ENCODE data around the gene IPO11. TPM values are rescaled to one million over a fixed set of nuclear protein-coding genes. Genes with fewer than 3 reads are reported as not detected.
"Not testable (repeated sequence)": the region's sequence is repeated elsewhere in the genome, so short reads cannot be mapped to it uniquely, and the experiment has no call there.

The IPO11 gene
- total and polyA plus RNA-seq, 9 donors, result 20.0 to 27.7 (median 22.4) TPM

- not testable (repeated sequence) for H3K4me3 ChIP-seq (ENCODE audit: low read length); H3K36me3 ChIP-seq (ENCODE audit: control insufficient read depth, insufficient read depth, low read length); H3K27me3 ChIP-seq (ENCODE audit: control insufficient read depth, insufficient read depth, low read length); H3K27ac ChIP-seq (ENCODE audit: low read length); H3K9me3 ChIP-seq (replicated peaks; ENCODE audit: control insufficient read depth, low read depth, low read length); DNase-seq; H3K4me1 ChIP-seq (ENCODE audit: control insufficient read depth, insufficient read depth, low read length)
- WGBS (ENCODE audit: insufficient coverage), result 100% methylated on average over 2 of the region's 7 CpGs
Observed at GRCh38 chr5:62624436-62624835, 211.9 kb downstream of the IPO11 start.

DNA sequence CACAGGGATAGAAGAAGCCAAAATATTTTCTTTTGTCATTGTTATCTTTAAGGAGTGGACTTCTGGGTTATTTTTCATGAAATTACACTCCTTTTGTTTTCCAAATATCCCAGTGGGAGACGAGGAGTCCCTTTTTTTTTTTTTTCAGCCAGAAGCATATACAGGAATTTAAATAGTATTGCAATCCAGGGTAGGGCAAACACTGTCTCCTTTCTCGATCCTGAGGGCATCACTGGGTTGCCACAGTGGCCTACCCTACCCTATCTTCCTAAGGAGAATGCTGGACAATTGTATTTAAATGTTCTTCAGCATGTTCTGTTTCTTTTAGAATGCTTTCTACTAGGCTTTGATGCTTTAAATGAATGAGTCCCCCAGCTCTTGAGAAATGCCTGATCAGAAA, 214.0 kb downstream of the IPO11 start:
- Histone ChIP-seq H3K36me3 (ENCODE audit: control insufficient read depth, insufficient read depth, low read length) (no peaks in the 10 kb centered on the region), H3K27me3 (ENCODE audit: control insufficient read depth, insufficient read depth, low read length) (no peaks in the 10 kb centered on the region), H3K9me3 (replicated peaks; ENCODE audit: control insufficient read depth, low read depth, low read length) (no peaks in the 10 kb centered on the region), H3K27ac (ENCODE audit: low read length) (no peak overlapping the region), H3K4me3 (ENCODE audit: low read length) (no peak overlapping the region), H3K4me1 (ENCODE audit: control insufficient read depth, insufficient read depth, low read length) (no peaks in the 10 kb centered on the region)
- WGBS (ENCODE audit: insufficient coverage), result no CpG with 5 or more reads among the region's 2 CpGs
- DNase-seq, result no peak

- 75% methylated on average over 1 of the region's 3 CpGs for WGBS (ENCODE audit: insufficient coverage)
- Histone ChIP-seq H3K9me3 (replicated peaks; ENCODE audit: control insufficient read depth, low read depth, low read length) (no peaks in the 10 kb centered on the region), H3K27ac (ENCODE audit: low read length) (no peak overlapping the region), H3K4me1 (ENCODE audit: control insufficient read depth, insufficient read depth, low read length) (no peaks in the 10 kb centered on the region), H3K27me3 (ENCODE audit: control insufficient read depth, insufficient read depth, low read length) (no peaks in the 10 kb centered on the region), H3K4me3 (ENCODE audit: low read length) (no peak overlapping the region), H3K36me3 (ENCODE audit: control insufficient read depth, insufficient read depth, low read length) (no peaks in the 10 kb centered on the region)
- no peak for DNase-seq
Observed at GRCh38 chr5:62627121-62627520, 214.6 kb downstream of the IPO11 start.

- H3K9me3 ChIP-seq (replicated peaks; ENCODE audit: control insufficient read depth, low read depth, low read length), result no peaks in the 10 kb centered on the region
- no peaks in the 10 kb centered on the region for H3K27me3 ChIP-seq (ENCODE audit: control insufficient read depth, insufficient read depth, low read length)
- WGBS (ENCODE audit: insufficient coverage), result 100% methylated on average over 2 of the region's 5 CpGs
- DNase-seq, result no peak
- no peak overlapping the region for H3K27ac ChIP-seq (ENCODE audit: low read length)
- no peaks in the 10 kb centered on the region for H3K36me3 ChIP-seq (ENCODE audit: control insufficient read depth, insufficient read depth, low read length)
- no peak overlapping the region for H3K4me3 ChIP-seq (ENCODE audit: low read length)
- H3K4me1 ChIP-seq (ENCODE audit: control insufficient read depth, insufficient read depth, low read length), result no peaks in the 10 kb centered on the region
Observed at GRCh38 chr5:62627901-62628300, 215.3 kb downstream of the IPO11 start.

DNA sequence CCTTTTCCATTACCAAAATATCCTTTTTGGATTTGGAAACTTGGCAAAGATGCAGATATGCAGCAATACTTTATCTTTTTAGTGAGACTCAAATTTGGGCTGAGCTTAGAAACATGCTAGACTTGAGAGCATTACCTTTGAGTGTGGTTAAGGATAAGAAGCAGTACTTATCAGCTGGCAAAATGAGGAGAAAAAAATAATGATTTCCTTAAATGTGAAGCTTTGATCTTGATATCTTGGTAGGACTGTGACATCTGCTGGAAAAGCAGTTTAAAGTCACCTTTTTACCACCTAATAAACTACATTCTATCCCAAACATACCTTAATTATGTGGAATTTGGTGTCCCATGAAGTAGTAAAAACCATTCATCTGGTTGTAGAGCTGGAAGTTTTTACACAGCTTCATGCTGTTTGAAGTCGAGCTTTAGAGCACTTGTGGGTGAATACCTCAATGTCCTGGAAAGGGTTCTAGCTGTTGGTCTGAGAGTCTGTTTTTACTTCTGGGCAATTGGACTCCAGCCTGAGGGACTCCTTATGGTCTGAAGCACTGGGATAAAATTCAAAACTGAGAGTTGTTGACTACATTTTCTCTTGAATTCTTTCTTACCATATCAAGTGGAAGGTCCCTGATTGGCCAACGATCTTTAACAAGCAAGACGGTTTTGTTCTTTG, 219.5 kb downstream of the IPO11 start:
- Histone ChIP-seq H3K9me3 (replicated peaks; ENCODE audit: control insufficient read depth, low read depth, low read length) (no peaks in the 10 kb centered on the region), H3K4me3 (ENCODE audit: low read length) (no peak overlapping the region), H3K27ac (ENCODE audit: low read length) (no peak overlapping the region), H3K27me3 (ENCODE audit: control insufficient read depth, insufficient read depth, low read length) (no peaks in the 10 kb centered on the region), H3K36me3 (ENCODE audit: control insufficient read depth, insufficient read depth, low read length) (no peaks in the 10 kb centered on the region), H3K4me1 (ENCODE audit: control insufficient read depth, insufficient read depth, low read length) (no peaks in the 10 kb centered on the region)
- no CpG with 5 or more reads among the region's 3 CpGs for WGBS (ENCODE audit: insufficient coverage)
- no peak for DNase-seq

- Histone ChIP-seq H3K4me1 (ENCODE audit: control insufficient read depth, insufficient read depth, low read length) (no peaks in the 10 kb centered on the region), H3K4me3 (ENCODE audit: low read length) (no peak overlapping the region), H3K36me3 (ENCODE audit: control insufficient read depth, insufficient read depth, low read length) (no peaks in the 10 kb centered on the region), H3K27me3 (ENCODE audit: control insufficient read depth, insufficient read depth, low read length) (no peaks in the 10 kb centered on the region), H3K9me3 (replicated peaks; ENCODE audit: control insufficient read depth, low read depth, low read length) (no peaks in the 10 kb centered on the region), H3K27ac (ENCODE audit: low read length) (no peak overlapping the region)
- DNase-seq, result no peak
Observed at GRCh38 chr5:62633243-62633642, 220.7 kb downstream of the IPO11 start.

- WGBS (ENCODE audit: insufficient coverage), result 79% methylated on average over 4 of the region's 4 CpGs
- no peaks in the 10 kb centered on the region for H3K27me3 ChIP-seq (ENCODE audit: control insufficient read depth, insufficient read depth, low read length)
- no peak overlapping the region for H3K27ac ChIP-seq (ENCODE audit: low read length)
- H3K4me3 ChIP-seq (ENCODE audit: low read length), result no peak overlapping the region
- no peaks in the 10 kb centered on the region for H3K9me3 ChIP-seq (replicated peaks; ENCODE audit: control insufficient read depth, low read depth, low read length)
- DNase-seq, result no peak
- peaks cover 9% of the 10 kb centered on the region for H3K4me1 ChIP-seq (ENCODE audit: control insufficient read depth, insufficient read depth, low read length)
- H3K36me3 ChIP-seq (ENCODE audit: control insufficient read depth, insufficient read depth, low read length), result no peaks in the 10 kb centered on the region
Observed at GRCh38 chr5:62640446-62640845, 227.9 kb downstream of the IPO11 start.

GRCh38 chr5:62642468-62642867, 229.9 kb downstream of the IPO11 start:
- Histone ChIP-seq H3K4me1 (ENCODE audit: control insufficient read depth, insufficient read depth, low read length) (peaks cover 9% of the 10 kb centered on the region), H3K36me3 (ENCODE audit: control insufficient read depth, insufficient read depth, low read length) (no peaks in the 10 kb centered on the region), H3K9me3 (replicated peaks; ENCODE audit: control insufficient read depth, low read depth, low read length) (no peaks in the 10 kb centered on the region), H3K4me3 (ENCODE audit: low read length) (no peak overlapping the region), H3K27ac (ENCODE audit: low read length) (no peak overlapping the region), H3K27me3 (ENCODE audit: control insufficient read depth, insufficient read depth, low read length) (no peaks in the 10 kb centered on the region)
- DNase-seq, result no peak
- WGBS (ENCODE audit: insufficient coverage), result 73% methylated on average over 3 of the region's 6 CpGs

- 94% methylated on average over 13 of the region's 17 CpGs for WGBS (ENCODE audit: insufficient coverage)
- Histone ChIP-seq H3K27me3 (ENCODE audit: control insufficient read depth, insufficient read depth, low read length) (no peaks in the 10 kb centered on the region), H3K36me3 (ENCODE audit: control insufficient read depth, insufficient read depth, low read length) (no peaks in the 10 kb centered on the region), H3K4me1 (ENCODE audit: control insufficient read depth, insufficient read depth, low read length) (peaks cover 9% of the 10 kb centered on the region), H3K9me3 (replicated peaks; ENCODE audit: control insufficient read depth, low read depth, low read length) (no peaks in the 10 kb centered on the region), H3K27ac (ENCODE audit: low read length) (no peak overlapping the region), H3K4me3 (ENCODE audit: low read length) (no peak overlapping the region)
- DNase-seq, result no peak
Observed at GRCh38 chr5:62643556-62644451, 231.2 kb downstream of the IPO11 start.

GRCh38 chr5:62645223-62645622, 232.7 kb downstream of the IPO11 start:
- Histone ChIP-seq H3K9me3 (replicated peaks; ENCODE audit: control insufficient read depth, low read depth, low read length) (no peaks in the 10 kb centered on the region), H3K4me1 (ENCODE audit: control insufficient read depth, insufficient read depth, low read length) (peaks cover 9% of the 10 kb centered on the region), H3K36me3 (ENCODE audit: control insufficient read depth, insufficient read depth, low read length) (no peaks in the 10 kb centered on the region), H3K4me3 (ENCODE audit: low read length) (no peak overlapping the region), H3K27me3 (ENCODE audit: control insufficient read depth, insufficient read depth, low read length) (no peaks in the 10 kb centered on the region), H3K27ac (ENCODE audit: low read length) (no peak overlapping the region)
- DNase-seq, result no peak
- 90% methylated on average over 2 of the region's 3 CpGs for WGBS (ENCODE audit: insufficient coverage)

Data from muscle of leg (tissue), 11 donors.